A549 (cell line): ENCODE results near the gene NGRN.
"Not testable (repeated sequence)": the region's sequence is repeated elsewhere in the genome, so short reads cannot be mapped to it uniquely, and the experiment has no call there.

Experiments
- BHLHE40 ChIP-seq: IDR thresholded peaks from 2 replicates; pipeline ENCODE4 v1.6.1; 2012; ENCODE audit warnings: low read depth, low read length, inconsistent platforms
- EP300 ChIP-seq, 2 experiments: fragments of >200 bp; sonication (Bioruptor Twin); formaldehyde crosslinking; IDR thresholded peaks; 2 replicates in 1 of 2; 3 replicates in 1 of 2; pipeline ENCODE4 v1.6.1; 2016 to 2017
- ESRRA ChIP-seq: fragments of 150-350 bp; IDR thresholded peaks from 2 replicates; pipeline ENCODE4 v1.6.1; 2014; ENCODE audit warnings: mild to moderate bottlenecking, low read length, borderline replicate concordance
- HMGXB4 ChIP-seq: fragments of 250-450 bp; sonication (Bioruptor Pico); IDR thresholded peaks from 2 replicates; pipeline ENCODE4 v1.5.0; 2021; ENCODE audit warnings: mild to moderate bottlenecking, moderate library complexity, borderline replicate concordance
- KDM1A ChIP-seq: fragments of 200-600 bp; sonication (generic); IDR thresholded peaks from 2 replicates; pipeline ENCODE4 v1.6.1; 2016; ENCODE audit warnings: low read depth, mild to moderate bottlenecking
- MAFK ChIP-seq: fragments of 450-650 bp; IDR thresholded peaks from 2 replicates; pipeline ENCODE4 v1.6.1; 2014; ENCODE audit not compliant: partially characterized antibody
- RAD21 ChIP-seq, 2 experiments: fragments of >200 bp in 1 of 2; sonication (Bioruptor Twin) in 1 of 2; formaldehyde crosslinking in 1 of 2; IDR thresholded peaks in 1 of 2; conservative IDR thresholded peaks in 1 of 2; 2 replicates in 1 of 2; 3 replicates in 1 of 2; pipeline ENCODE4 v1.6.1; 2012 to 2018; ENCODE audit warnings: inconsistent platforms in 1 of 2
- TF ChIP-seq, protein P1 (sequence below): fragments of 200-600 bp; sonication (generic); IDR thresholded peaks from 2 replicates; pipeline ENCODE4 v1.6.1; 2016; ENCODE audit warnings: antibody characterized with exemption, mild to moderate bottlenecking, moderate library complexity
- TF ChIP-seq, protein P2 (sequence below): fragments of >200 bp; sonication (Bioruptor Twin); formaldehyde crosslinking; IDR thresholded peaks from 3 replicates; pipeline ENCODE4 v1.5.1; 2016
- TF ChIP-seq, protein P3 (sequence below): IDR thresholded peaks from 2 replicates; pipeline ENCODE4 v1.6.1; 2012

DNA sequence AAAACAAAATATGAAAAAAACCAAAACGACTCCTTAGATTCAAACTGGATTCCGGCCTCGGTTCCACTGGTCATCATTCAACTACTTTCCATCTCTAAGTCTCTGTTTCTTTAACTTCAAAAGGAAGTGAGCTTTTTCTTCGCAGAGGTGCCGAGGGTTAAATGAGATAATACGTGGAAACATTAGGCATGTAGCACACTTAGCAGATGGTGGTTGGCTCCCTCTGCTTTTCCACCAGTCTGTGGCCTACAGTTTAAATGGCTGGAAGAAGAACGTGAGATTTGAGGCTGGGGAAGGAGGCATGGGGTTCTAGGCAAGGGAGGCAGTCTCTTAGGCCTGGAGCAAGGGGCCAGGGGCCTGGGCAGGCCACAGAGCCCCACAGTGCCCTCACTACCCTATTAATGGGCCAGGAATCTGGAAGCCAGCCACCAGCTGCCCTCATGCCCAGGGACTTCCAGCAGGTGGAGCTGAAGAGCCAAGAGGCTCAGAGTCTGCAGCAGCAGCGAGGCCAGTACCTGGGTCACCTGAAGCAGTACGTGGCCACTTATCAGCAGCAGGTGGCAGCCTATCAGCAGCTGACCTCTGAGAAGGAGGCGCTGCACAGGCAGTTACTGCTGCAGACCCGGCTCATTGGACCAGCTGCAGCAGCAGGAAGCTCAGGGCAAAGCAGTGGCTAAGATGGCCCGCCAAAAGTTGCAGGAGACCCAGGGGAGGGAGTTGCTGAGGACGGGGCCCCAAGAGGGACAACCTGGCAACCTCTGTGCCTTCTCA lies 27.8 kb downstream of the NGRN start:
- TF ChIP-seq, protein P1, sequence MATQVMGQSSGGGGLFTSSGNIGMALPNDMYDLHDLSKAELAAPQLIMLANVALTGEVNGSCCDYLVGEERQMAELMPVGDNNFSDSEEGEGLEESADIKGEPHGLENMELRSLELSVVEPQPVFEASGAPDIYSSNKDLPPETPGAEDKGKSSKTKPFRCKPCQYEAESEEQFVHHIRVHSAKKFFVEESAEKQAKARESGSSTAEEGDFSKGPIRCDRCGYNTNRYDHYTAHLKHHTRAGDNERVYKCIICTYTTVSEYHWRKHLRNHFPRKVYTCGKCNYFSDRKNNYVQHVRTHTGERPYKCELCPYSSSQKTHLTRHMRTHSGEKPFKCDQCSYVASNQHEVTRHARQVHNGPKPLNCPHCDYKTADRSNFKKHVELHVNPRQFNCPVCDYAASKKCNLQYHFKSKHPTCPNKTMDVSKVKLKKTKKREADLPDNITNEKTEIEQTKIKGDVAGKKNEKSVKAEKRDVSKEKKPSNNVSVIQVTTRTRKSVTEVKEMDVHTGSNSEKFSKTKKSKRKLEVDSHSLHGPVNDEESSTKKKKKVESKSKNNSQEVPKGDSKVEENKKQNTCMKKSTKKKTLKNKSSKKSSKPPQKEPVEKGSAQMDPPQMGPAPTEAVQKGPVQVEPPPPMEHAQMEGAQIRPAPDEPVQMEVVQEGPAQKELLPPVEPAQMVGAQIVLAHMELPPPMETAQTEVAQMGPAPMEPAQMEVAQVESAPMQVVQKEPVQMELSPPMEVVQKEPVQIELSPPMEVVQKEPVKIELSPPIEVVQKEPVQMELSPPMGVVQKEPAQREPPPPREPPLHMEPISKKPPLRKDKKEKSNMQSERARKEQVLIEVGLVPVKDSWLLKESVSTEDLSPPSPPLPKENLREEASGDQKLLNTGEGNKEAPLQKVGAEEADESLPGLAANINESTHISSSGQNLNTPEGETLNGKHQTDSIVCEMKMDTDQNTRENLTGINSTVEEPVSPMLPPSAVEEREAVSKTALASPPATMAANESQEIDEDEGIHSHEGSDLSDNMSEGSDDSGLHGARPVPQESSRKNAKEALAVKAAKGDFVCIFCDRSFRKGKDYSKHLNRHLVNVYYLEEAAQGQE: not testable (repeated sequence)
- not testable (repeated sequence) for TF ChIP-seq BHLHE40; ESRRA; EP300 (IDR thresholded peaks at IDR 0.05); KDM1A; HMGXB4 (CRISPR knock-in tag); MAFK
- TF ChIP-seq, protein P2, sequence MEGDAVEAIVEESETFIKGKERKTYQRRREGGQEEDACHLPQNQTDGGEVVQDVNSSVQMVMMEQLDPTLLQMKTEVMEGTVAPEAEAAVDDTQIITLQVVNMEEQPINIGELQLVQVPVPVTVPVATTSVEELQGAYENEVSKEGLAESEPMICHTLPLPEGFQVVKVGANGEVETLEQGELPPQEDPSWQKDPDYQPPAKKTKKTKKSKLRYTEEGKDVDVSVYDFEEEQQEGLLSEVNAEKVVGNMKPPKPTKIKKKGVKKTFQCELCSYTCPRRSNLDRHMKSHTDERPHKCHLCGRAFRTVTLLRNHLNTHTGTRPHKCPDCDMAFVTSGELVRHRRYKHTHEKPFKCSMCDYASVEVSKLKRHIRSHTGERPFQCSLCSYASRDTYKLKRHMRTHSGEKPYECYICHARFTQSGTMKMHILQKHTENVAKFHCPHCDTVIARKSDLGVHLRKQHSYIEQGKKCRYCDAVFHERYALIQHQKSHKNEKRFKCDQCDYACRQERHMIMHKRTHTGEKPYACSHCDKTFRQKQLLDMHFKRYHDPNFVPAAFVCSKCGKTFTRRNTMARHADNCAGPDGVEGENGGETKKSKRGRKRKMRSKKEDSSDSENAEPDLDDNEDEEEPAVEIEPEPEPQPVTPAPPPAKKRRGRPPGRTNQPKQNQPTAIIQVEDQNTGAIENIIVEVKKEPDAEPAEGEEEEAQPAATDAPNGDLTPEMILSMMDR: peak; percentile 90
- TF ChIP-seq RAD21 (conservative IDR thresholded peaks at IDR 0.05 in 1 of 2, IDR thresholded peaks at IDR 0.05 in 1 of 2): peak; percentile 78 to 80
- TF ChIP-seq, protein P3, sequence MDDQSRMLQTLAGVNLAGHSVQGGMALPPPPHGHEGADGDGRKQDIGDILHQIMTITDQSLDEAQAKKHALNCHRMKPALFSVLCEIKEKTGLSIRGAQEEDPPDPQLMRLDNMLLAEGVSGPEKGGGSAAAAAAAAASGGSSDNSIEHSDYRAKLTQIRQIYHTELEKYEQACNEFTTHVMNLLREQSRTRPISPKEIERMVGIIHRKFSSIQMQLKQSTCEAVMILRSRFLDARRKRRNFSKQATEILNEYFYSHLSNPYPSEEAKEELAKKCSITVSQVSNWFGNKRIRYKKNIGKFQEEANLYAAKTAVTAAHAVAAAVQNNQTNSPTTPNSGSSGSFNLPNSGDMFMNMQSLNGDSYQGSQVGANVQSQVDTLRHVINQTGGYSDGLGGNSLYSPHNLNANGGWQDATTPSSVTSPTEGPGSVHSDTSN: not testable (repeated sequence)
